HG03103 (cell line): ENCODE results near the gene MGST1.

ENCODE experiments used
- ATAC-seq: cut with Tn5 transposase; IDR thresholded peaks from one replicate; pipeline ENCODE4 v1.9.1; 2021; ENCODE audit warnings: low read depth; ENCODE audit not compliant: unreplicated experiment

MGST1 gene

GRCh38 chr12:16347391-16348298, at the start of gene MGST1:
Gene MGST1 (plus strand): TSS chr12:16347645. CDS start chr12:16354253, 6,608 bp downstream.
- ATAC-seq = no peak

- ATAC-seq = no peak
Observed at GRCh38 chr12:16299403-16299802, 48.0 kb upstream of the MGST1 start.

GRCh38 chr12:16300122-16300521, 47.3 kb upstream of the MGST1 start:
- ATAC-seq = no peak

- ATAC-seq = no peak
Observed at GRCh38 chr12:16300736-16301135, 46.7 kb upstream of the MGST1 start.

- no peak for ATAC-seq
Observed at GRCh38 chr12:16303939-16304338, 43.5 kb upstream of the MGST1 start.

GRCh38 chr12:16307856-16308475, 39.5 kb upstream of the MGST1 start:
- ATAC-seq = no peak

- no peak for ATAC-seq
Observed at GRCh38 chr12:16310934-16311333, 36.5 kb upstream of the MGST1 start.

GRCh38 chr12:16323010-16323409, 24.4 kb upstream of the MGST1 start:
- ATAC-seq = no peak

- no peak for ATAC-seq
Observed at GRCh38 chr12:16323638-16324037, 23.8 kb upstream of the MGST1 start.

GRCh38 chr12:16324272-16324671, 23.2 kb upstream of the MGST1 start:
- ATAC-seq = no peak

- no peak for ATAC-seq
Observed at GRCh38 chr12:16324772-16325171, 22.7 kb upstream of the MGST1 start.

- no peak for ATAC-seq
Observed at GRCh38 chr12:16325426-16325825, 22.0 kb upstream of the MGST1 start.

- ATAC-seq = no peak
Observed at GRCh38 chr12:16327963-16328362, 19.5 kb upstream of the MGST1 start.

GRCh38 chr12:16329594-16329993, 17.9 kb upstream of the MGST1 start:
- ATAC-seq = no peak

- ATAC-seq = no peak
Observed at GRCh38 chr12:16330560-16330959, 16.9 kb upstream of the MGST1 start.

GRCh38 chr12:16331998-16332397, 15.4 kb upstream of the MGST1 start:
- ATAC-seq = no peak

- no peak for ATAC-seq
Observed at GRCh38 chr12:16335838-16336237, 11.6 kb upstream of the MGST1 start.

- ATAC-seq = no peak
Observed at GRCh38 chr12:16344269-16344668, 3.2 kb upstream of the MGST1 start.

GRCh38 chr12:16345105-16345504, 2.3 kb upstream of the MGST1 start:
- ATAC-seq = no peak

- ATAC-seq = no peak
Observed at GRCh38 chr12:16346958-16347357, 487 bp upstream of the MGST1 start.

- ATAC-seq = no peak
Observed at GRCh38 chr12:16348435-16349130, 1.1 kb downstream of the MGST1 start.
